KMS-11 (cell line): ENCODE data around the gene AKAP1.

Experiments
- H2AFZ ChIP-seq: fragments of 200-600 bp; sonication (generic); 2 replicates; pipeline ENCODE4 v1.6.1; 2016; ENCODE audit warnings: antibody characterized with exemption, mixed run types, low read depth
- H3K27ac ChIP-seq: fragments of 200-600 bp; sonication (generic); 2 replicates; pipeline ENCODE4 v1.6.1; 2016; ENCODE audit warnings: mild to moderate bottlenecking, mixed run types
- H3K27me3 ChIP-seq: fragments of 200-600 bp; sonication (generic); 2 replicates; pipeline ENCODE4 v1.6.1; 2017; ENCODE audit warnings: mild to moderate bottlenecking, low read depth, mixed run types, moderate library complexity; ENCODE audit not compliant: insufficient read depth
- H3K36me3 ChIP-seq: fragments of 200-600 bp; sonication (generic); 2 replicates; pipeline ENCODE4 v1.6.1; 2017; ENCODE audit warnings: mild to moderate bottlenecking, mixed run types; ENCODE audit not compliant: insufficient read depth
- H3K4me1 ChIP-seq: fragments of 200-600 bp; sonication (generic); 2 replicates; pipeline ENCODE4 v1.6.1; 2016; ENCODE audit warnings: mild to moderate bottlenecking, low read depth, mixed run types; ENCODE audit not compliant: poor library complexity, severe bottlenecking
- H3K4me2 ChIP-seq: fragments of 200-600 bp; sonication (generic); 2 replicates; pipeline ENCODE4 v1.7.0; 2016; ENCODE audit warnings: mild to moderate bottlenecking, mixed run types
- H3K4me3 ChIP-seq: fragments of 200-600 bp; sonication (generic); IDR thresholded peaks from 2 replicates; pipeline ENCODE4 v1.6.1; 2017; ENCODE audit warnings: low read depth, low read length, mixed read lengths; ENCODE audit not compliant: insufficient read depth
- H3K79me2 ChIP-seq: fragments of 200-600 bp; sonication (generic); 2 replicates; pipeline ENCODE4 v1.6.1; 2016; ENCODE audit warnings: low read depth, mixed run types; ENCODE audit not compliant: insufficient read depth
- H3K9ac ChIP-seq: fragments of 200-600 bp; sonication (generic); 2 replicates; pipeline ENCODE4 v1.6.1; 2016; ENCODE audit warnings: mild to moderate bottlenecking, mixed run types
- H4K20me1 ChIP-seq: fragments of 200-600 bp; sonication (generic); 2 replicates; pipeline ENCODE4 v1.6.1; 2016; ENCODE audit warnings: mild to moderate bottlenecking, mixed run types; ENCODE audit not compliant: insufficient read depth
- TF ChIP-seq, protein P1 (sequence below): fragments of 200-600 bp; sonication (generic); conservative IDR thresholded peaks from 2 replicates; pipeline ENCODE4 v1.6.1; 2017; ENCODE audit warnings: low read depth, mild to moderate bottlenecking, antibody characterized with exemption, low read length, moderate library complexity, mixed read lengths

AKAP1 gene

DNA sequence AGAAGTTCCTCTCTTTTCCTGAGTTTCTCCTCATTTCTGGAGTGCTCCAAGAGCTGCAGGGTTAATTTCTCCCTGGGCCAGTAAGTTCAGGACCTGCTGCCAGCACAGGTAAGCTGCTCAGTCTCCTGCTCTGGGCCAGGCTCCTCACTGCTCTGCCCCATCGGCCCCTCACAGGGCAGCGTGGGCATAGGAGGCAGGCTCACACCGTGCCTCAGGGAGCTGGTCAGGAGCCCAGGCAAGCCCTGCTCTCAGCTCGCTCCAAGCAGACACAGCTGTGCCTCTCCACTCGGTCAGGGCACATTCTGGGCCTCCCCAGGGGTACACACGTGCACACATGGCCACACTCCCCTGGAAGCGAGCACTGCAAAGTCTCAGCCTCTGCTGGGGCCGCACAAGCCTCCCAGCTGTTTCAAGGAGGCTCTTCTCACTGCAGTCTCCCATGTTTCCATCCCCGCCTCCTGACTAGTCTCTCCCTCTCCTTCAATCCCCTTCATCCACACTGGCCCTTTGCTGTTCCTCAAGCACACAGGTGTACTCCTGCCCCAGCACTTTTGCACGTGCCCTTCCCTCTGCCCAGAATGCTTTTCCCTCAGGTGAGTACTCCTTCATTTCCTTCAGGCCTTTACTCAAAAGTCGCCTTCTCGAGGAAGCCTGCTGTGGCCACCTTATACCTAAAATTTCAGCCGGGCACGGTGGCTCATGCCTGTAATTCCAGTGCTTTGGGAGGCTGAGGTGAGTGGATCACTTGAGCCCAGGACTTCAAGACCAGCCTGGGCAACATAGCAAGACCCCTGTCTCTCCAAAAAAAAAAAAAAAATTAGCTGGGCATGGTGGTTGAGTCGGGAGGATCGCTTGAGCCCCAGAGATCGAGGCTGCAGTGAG, 53.2 kb downstream of the AKAP1 start:
- Histone ChIP-seq H3K79me2 (no peaks in the 10 kb centered on the region), H3K36me3 (no peaks in the 10 kb centered on the region), H2AFZ (no peak overlapping the region), H4K20me1 (no peaks in the 10 kb centered on the region), H3K4me2 (no peak overlapping the region), H3K9ac (no peak overlapping the region), H3K27me3 (no peaks in the 10 kb centered on the region), H3K4me3 (no peak overlapping the region), H3K4me1 (no peaks in the 10 kb centered on the region), H3K27ac (no peak overlapping the region)
- TF ChIP-seq, protein P1, sequence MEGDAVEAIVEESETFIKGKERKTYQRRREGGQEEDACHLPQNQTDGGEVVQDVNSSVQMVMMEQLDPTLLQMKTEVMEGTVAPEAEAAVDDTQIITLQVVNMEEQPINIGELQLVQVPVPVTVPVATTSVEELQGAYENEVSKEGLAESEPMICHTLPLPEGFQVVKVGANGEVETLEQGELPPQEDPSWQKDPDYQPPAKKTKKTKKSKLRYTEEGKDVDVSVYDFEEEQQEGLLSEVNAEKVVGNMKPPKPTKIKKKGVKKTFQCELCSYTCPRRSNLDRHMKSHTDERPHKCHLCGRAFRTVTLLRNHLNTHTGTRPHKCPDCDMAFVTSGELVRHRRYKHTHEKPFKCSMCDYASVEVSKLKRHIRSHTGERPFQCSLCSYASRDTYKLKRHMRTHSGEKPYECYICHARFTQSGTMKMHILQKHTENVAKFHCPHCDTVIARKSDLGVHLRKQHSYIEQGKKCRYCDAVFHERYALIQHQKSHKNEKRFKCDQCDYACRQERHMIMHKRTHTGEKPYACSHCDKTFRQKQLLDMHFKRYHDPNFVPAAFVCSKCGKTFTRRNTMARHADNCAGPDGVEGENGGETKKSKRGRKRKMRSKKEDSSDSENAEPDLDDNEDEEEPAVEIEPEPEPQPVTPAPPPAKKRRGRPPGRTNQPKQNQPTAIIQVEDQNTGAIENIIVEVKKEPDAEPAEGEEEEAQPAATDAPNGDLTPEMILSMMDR, result no peak

DNA sequence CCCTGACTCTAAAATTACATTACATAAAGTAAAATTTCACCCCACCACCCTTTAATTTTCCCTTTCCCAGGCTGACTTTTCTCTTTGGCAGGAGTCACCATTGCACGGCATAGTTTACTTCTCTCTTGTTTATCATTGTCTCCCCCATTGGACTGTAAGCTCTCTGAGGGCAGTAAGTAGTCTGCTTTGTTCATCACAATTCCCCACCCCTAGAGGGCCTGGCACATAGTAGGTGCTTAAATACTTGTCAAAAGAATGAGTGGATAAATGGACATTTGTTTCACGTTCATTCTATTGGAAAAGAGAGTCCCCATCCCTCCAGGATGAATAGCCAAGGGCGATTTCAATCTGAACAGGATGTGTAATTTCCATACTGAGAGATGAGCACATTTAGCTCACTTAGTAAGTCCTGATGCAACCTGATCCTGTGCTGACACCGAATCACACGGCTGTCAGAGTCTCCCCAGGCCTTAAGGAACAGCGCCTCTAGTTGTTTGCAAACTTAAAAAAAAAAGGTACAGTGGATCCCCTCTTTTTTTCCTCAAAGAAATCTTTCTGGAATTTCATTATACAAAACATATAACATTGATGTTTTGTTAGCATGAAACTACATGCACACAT, 54.0 kb downstream of the AKAP1 start:
- no peak overlapping the region for H2AFZ ChIP-seq
- no peak overlapping the region for H3K4me3 ChIP-seq
- no peaks in the 10 kb centered on the region for H3K36me3 ChIP-seq
- H3K27me3 ChIP-seq, result no peaks in the 10 kb centered on the region
- TF ChIP-seq, protein P1, result no peak
- H3K4me1 ChIP-seq, result no peaks in the 10 kb centered on the region
- H3K27ac ChIP-seq, result no peak overlapping the region
- H3K4me2 ChIP-seq, result no peak overlapping the region
- H3K79me2 ChIP-seq, result no peaks in the 10 kb centered on the region
- H4K20me1 ChIP-seq, result no peaks in the 10 kb centered on the region
- H3K9ac ChIP-seq, result no peak overlapping the region

DNA sequence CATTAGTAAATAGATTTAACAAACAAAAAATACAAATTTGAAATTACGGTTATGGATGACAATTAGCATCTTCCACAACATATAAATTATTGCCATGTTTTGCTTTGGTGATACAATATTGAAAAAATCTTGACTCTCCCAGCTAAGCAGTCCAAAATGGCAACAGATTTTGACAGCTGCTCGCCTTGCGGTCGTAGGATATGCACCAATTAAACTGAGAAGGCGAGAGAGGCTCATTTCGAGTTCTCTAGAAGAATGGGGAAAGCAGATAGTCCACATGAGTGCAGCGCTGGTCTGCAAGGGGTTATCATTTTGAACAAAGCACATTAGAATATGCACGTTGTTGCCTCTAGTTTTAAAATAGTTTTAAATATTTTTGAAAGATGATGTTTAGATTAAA, 55.3 kb downstream of the AKAP1 start:
- Histone ChIP-seq H3K27ac (no peak overlapping the region), H3K4me1 (no peaks in the 10 kb centered on the region), H3K4me2 (no peak overlapping the region), H3K79me2 (no peaks in the 10 kb centered on the region), H2AFZ (no peak overlapping the region), H4K20me1 (no peaks in the 10 kb centered on the region), H3K9ac (no peak overlapping the region), H3K27me3 (no peaks in the 10 kb centered on the region), H3K36me3 (no peaks in the 10 kb centered on the region), H3K4me3 (no peak overlapping the region)
- TF ChIP-seq, protein P1, result no peak

DNA sequence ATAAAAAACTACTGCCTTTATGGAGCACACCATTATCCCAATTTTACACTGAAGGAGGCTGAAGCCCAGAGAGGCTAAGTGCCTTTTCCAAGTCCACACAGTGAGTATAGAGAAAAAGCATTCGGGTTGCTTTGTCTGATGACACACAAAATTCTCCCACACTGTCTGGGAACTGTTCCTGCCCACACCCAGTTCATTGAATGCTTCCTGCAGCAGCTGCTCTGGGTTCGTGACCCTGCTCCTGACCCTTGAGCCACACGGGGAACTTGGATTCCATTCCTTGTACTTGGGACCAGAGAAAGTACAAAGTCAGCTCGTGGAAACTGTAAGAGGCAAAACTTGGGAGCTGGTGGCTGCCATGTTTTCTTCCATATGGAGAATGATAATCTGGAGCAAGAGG, 57.9 kb downstream of the AKAP1 start:
- no peak overlapping the region for H3K9ac ChIP-seq
- TF ChIP-seq, protein P1, result no peak
- no peaks in the 10 kb centered on the region for H3K4me1 ChIP-seq
- no peak overlapping the region for H2AFZ ChIP-seq
- H3K4me2 ChIP-seq, result no peak overlapping the region
- H3K36me3 ChIP-seq, result no peaks in the 10 kb centered on the region
- no peaks in the 10 kb centered on the region for H3K27me3 ChIP-seq
- H3K27ac ChIP-seq, result no peak overlapping the region
- no peak overlapping the region for H3K4me3 ChIP-seq
- H3K79me2 ChIP-seq, result no peaks in the 10 kb centered on the region
- H4K20me1 ChIP-seq, result no peaks in the 10 kb centered on the region
